Measurements from ENCODE around the gene ZIC4.

The ZIC4 gene

GRCh38 chr3:147370349-147370748 lies 36.0 kb downstream of the ZIC4 start:
- peak; percentile 48 for DNase-seq (ENCODE audit: low spot score)

GRCh38 chr3:147369661-147370123 lies 36.7 kb downstream of the ZIC4 start:
- DNase-seq (ENCODE audit: low spot score): peak; percentile 76

- DNase-seq (ENCODE audit: low spot score): peak; percentile 70
Observed at GRCh38 chr3:147369231-147369630, 37.1 kb downstream of the ZIC4 start.

GRCh38 chr3:147368561-147369221 lies 37.7 kb downstream of the ZIC4 start:
- peak; percentile 72 for DNase-seq (ENCODE audit: low spot score)

- DNase-seq (ENCODE audit: low spot score): no peak
Observed at GRCh38 chr3:147368151-147368550, 38.2 kb downstream of the ZIC4 start.

- DNase-seq (ENCODE audit: low spot score): peak; percentile 66
Observed at GRCh38 chr3:147367676-147368075, 38.7 kb downstream of the ZIC4 start.

- peak; percentile 73 for DNase-seq (ENCODE audit: low spot score)
Observed at GRCh38 chr3:147365196-147366115, 40.9 kb downstream of the ZIC4 start.

- DNase-seq (ENCODE audit: low spot score): no peak
Observed at GRCh38 chr3:147364771-147365170, 41.6 kb downstream of the ZIC4 start.

GRCh38 chr3:147361454-147362420 lies 44.6 kb downstream of the ZIC4 start:
- peak; percentile 47 for DNase-seq (ENCODE audit: low spot score)

- DNase-seq (ENCODE audit: low spot score): peak; percentile 80
Observed at GRCh38 chr3:147360646-147361453, 45.5 kb downstream of the ZIC4 start.

GRCh38 chr3:147360051-147360439 lies 46.3 kb downstream of the ZIC4 start:
- DNase-seq (ENCODE audit: low spot score): peak; percentile 14

GRCh38 chr3:147359177-147360050 lies 46.9 kb downstream of the ZIC4 start:
- DNase-seq (ENCODE audit: low spot score): peak; percentile 27

- peak; percentile 61 for DNase-seq (ENCODE audit: low spot score)
Observed at GRCh38 chr3:147358144-147358992, 48.0 kb downstream of the ZIC4 start.

GRCh38 chr3:147356909-147357900 lies 49.1 kb downstream of the ZIC4 start:
- DNase-seq (ENCODE audit: low spot score): peak; percentile 26

- peak; percentile 44 for DNase-seq (ENCODE audit: low spot score)
Observed at GRCh38 chr3:147356145-147356908, 50.0 kb downstream of the ZIC4 start.

GRCh38 chr3:147355753-147356090 lies 50.6 kb downstream of the ZIC4 start:
- no peak for DNase-seq (ENCODE audit: low spot score)

- DNase-seq (ENCODE audit: low spot score): peak; percentile 70
Observed at GRCh38 chr3:147355084-147355752, 51.1 kb downstream of the ZIC4 start.

All from cerebellar cortex (tissue), 1 donor.